NB4 (cell line): ENCODE data around the gene FABP3.

Experiments
- MYC ChIP-seq: IDR thresholded peaks from 2 replicates; pipeline ENCODE4 v1.6.1; 2011; ENCODE audit warnings: low read depth, low read length
- POLR2A ChIP-seq: IDR thresholded peaks from 2 replicates; pipeline ENCODE4 v1.6.1; 2011; ENCODE audit warnings: mild to moderate bottlenecking; ENCODE audit not compliant: insufficient read length; ENCODE audit errors: extremely low read depth
- TF ChIP-seq, protein P1 (sequence below): IDR thresholded peaks from one replicate; pipeline ENCODE4 v1.5.1; 2012; ENCODE audit warnings: low read depth, low read length
- TF ChIP-seq, protein P2 (sequence below): IDR thresholded peaks from 2 replicates; pipeline ENCODE4 v1.6.1; 2011; ENCODE audit warnings: low read depth, low read length

DNA sequence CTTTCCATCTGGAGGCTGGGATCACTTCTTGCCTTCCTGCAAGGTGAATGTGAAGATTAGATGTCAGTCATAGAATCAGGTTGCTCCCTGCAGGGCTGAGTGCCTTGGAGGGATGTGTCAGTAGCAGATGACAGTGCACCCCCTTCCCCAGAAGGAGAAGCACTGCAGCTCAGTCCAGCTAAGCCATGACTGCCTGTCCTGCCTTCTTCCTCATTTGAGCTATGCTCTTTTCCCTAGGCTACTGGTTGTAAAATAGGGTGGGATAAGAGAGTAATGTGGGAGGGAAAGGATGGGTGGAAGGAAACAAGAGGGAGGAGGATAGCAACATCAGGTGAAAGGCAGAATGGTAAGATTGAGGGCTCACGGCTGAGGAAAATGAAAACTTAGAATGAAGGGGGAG is 11.1 kb upstream of the FABP3 start:
- TF ChIP-seq, protein P1, sequence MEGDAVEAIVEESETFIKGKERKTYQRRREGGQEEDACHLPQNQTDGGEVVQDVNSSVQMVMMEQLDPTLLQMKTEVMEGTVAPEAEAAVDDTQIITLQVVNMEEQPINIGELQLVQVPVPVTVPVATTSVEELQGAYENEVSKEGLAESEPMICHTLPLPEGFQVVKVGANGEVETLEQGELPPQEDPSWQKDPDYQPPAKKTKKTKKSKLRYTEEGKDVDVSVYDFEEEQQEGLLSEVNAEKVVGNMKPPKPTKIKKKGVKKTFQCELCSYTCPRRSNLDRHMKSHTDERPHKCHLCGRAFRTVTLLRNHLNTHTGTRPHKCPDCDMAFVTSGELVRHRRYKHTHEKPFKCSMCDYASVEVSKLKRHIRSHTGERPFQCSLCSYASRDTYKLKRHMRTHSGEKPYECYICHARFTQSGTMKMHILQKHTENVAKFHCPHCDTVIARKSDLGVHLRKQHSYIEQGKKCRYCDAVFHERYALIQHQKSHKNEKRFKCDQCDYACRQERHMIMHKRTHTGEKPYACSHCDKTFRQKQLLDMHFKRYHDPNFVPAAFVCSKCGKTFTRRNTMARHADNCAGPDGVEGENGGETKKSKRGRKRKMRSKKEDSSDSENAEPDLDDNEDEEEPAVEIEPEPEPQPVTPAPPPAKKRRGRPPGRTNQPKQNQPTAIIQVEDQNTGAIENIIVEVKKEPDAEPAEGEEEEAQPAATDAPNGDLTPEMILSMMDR, result no peak
- TF ChIP-seq POLR2A, result no peak
- TF ChIP-seq, protein P2, sequence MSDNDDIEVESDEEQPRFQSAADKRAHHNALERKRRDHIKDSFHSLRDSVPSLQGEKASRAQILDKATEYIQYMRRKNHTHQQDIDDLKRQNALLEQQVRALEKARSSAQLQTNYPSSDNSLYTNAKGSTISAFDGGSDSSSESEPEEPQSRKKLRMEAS, result no peak
- no peak for TF ChIP-seq MYC
